Skeletal muscle tissue (tissue), 4 donors: ENCODE measurements around the gene CFTR. TPM values are rescaled to one million over a fixed set of nuclear protein-coding genes. Genes with fewer than 3 reads are reported as not detected.

Experiments
- H3K27ac ChIP-seq: one replicate; pipeline ENCODE4 v1.7.0; 2013; ENCODE audit warnings: mild to moderate bottlenecking, low read depth, low read length, inconsistent platforms
- H3K27me3 ChIP-seq, 3 donors: one replicate each; pipeline ENCODE4 v1.7.0; 2013; ENCODE audit warnings: low read length in 3 of 3; ENCODE audit not compliant: control insufficient read depth in 3 of 3, insufficient read depth in 3 of 3
- H3K36me3 ChIP-seq, 3 donors: one replicate each; pipeline ENCODE4 v1.7.0; 2013; ENCODE audit warnings: low read length in 3 of 3; ENCODE audit not compliant: control insufficient read depth in 3 of 3, insufficient read depth in 3 of 3
- H3K4me1 ChIP-seq, 3 donors: one replicate each; pipeline ENCODE4 v1.7.0; 2013; ENCODE audit warnings: low read length in 3 of 3, mild to moderate bottlenecking in 3 of 3; ENCODE audit not compliant: control insufficient read depth in 3 of 3, insufficient read depth in 3 of 3
- H3K4me3 ChIP-seq, 3 donors: one replicate each; pipeline ENCODE4 v1.7.0; 2013; ENCODE audit warnings: low read length in 3 of 3
- H3K9ac ChIP-seq, 3 donors: one replicate each; pipeline ENCODE4 v1.7.0; 2013; ENCODE audit warnings: low read length in 3 of 3, mild to moderate bottlenecking in 3 of 3, moderate library complexity in 2 of 3, low read depth in 1 of 3
- H3K9me3 ChIP-seq, 3 donors: one replicate each; pipeline ENCODE4 v1.7.0; 2013; ENCODE audit warnings: low read length in 3 of 3; ENCODE audit not compliant: control insufficient read depth in 3 of 3
- total RNA-seq: library from RNA; depleted of rRNA; stranded (reverse); fragments of >200 nt; gene quantifications from one replicate; pipeline ENCODE4 v1.2.3, GENCODE V29; 2014
- donor health status: Osteomylitis.

CFTR gene
- total RNA-seq, 1 donor from 2014 or later = not detected

- H3K36me3 ChIP-seq = no peaks in the 10 kb centered on the region
- no peaks in the 10 kb centered on the region for H3K27me3 ChIP-seq
- H3K9ac ChIP-seq = no peak overlapping the region
- no peak overlapping the region for H3K4me3 ChIP-seq
- no peaks in the 10 kb centered on the region for H3K4me1 ChIP-seq
- no peak overlapping the region for H3K27ac ChIP-seq
- H3K9me3 ChIP-seq = no peaks in the 10 kb centered on the region
Observed at GRCh38 chr7:117470777-117471176, 9.0 kb upstream of the CFTR start.

- Histone ChIP-seq H3K4me3 (no peak overlapping the region), H3K27ac (no peak overlapping the region), H3K36me3 (no peaks in the 10 kb centered on the region), H3K9ac (no peak overlapping the region), H3K9me3 (no peaks in the 10 kb centered on the region), H3K27me3 (peaks cover 0 to 1% (median 0%) of the 10 kb centered on the region in 3 donors), H3K4me1 (no peaks in the 10 kb centered on the region)
Observed at GRCh38 chr7:117472335-117472734, 7.5 kb upstream of the CFTR start.

GRCh38 chr7:117476557-117477215 lies 3.1 kb upstream of the CFTR start:
- H3K4me3 ChIP-seq = no peak overlapping the region
- H3K36me3 ChIP-seq = no peaks in the 10 kb centered on the region
- H3K9ac ChIP-seq = no peak overlapping the region
- no peaks in the 10 kb centered on the region for H3K4me1 ChIP-seq
- H3K27ac ChIP-seq = no peak overlapping the region
- H3K27me3 ChIP-seq = peaks cover 9 to 24% (median 21%) of the 10 kb centered on the region in 3 donors
- H3K9me3 ChIP-seq = no peaks in the 10 kb centered on the region

- Histone ChIP-seq H3K9me3 (no peaks in the 10 kb centered on the region), H3K36me3 (no peaks in the 10 kb centered on the region), H3K27ac (no peak overlapping the region), H3K9ac (no peak overlapping the region), H3K4me3 (no peak overlapping the region), H3K4me1 (no peaks in the 10 kb centered on the region), H3K27me3 (peaks cover 9 to 30% (median 21%) of the 10 kb centered on the region in 3 donors)
Observed at GRCh38 chr7:117478836-117479224, 995 bp upstream of the CFTR start.

- no peak overlapping the region for H3K4me3 ChIP-seq
- no peaks in the 10 kb centered on the region for H3K9me3 ChIP-seq
- no peaks in the 10 kb centered on the region for H3K36me3 ChIP-seq
- no peak overlapping the region for H3K27ac ChIP-seq
- no peaks in the 10 kb centered on the region for H3K4me1 ChIP-seq
- no peak overlapping the region for H3K9ac ChIP-seq
- H3K27me3 ChIP-seq = peaks cover 9 to 30% (median 21%) of the 10 kb centered on the region in 3 donors
Observed at GRCh38 chr7:117480055-117480362, 184 bp downstream of the CFTR start.

- no peaks in the 10 kb centered on the region for H3K9me3 ChIP-seq
- H3K9ac ChIP-seq = no peak overlapping the region
- H3K36me3 ChIP-seq = no peaks in the 10 kb centered on the region
- no peak overlapping the region for H3K4me3 ChIP-seq
- H3K27me3 ChIP-seq = peaks cover 9 to 30% (median 21%) of the 10 kb centered on the region in 3 donors
- no peak overlapping the region for H3K27ac ChIP-seq
- no peaks in the 10 kb centered on the region for H3K4me1 ChIP-seq
Observed at GRCh38 chr7:117480978-117481377, 1.2 kb downstream of the CFTR start.

GRCh38 chr7:117485118-117485620 lies 5.3 kb downstream of the CFTR start:
- Histone ChIP-seq H3K4me3 (no peak overlapping the region), H3K4me1 (no peaks in the 10 kb centered on the region), H3K9me3 (no peaks in the 10 kb centered on the region), H3K27me3 (peaks cover 0 to 13% (median 9%) of the 10 kb centered on the region in 3 donors), H3K9ac (no peak overlapping the region), H3K27ac (no peak overlapping the region), H3K36me3 (no peaks in the 10 kb centered on the region)

- no peaks in the 10 kb centered on the region for H3K4me1 ChIP-seq
- no peak overlapping the region for H3K9ac ChIP-seq
- H3K9me3 ChIP-seq = no peaks in the 10 kb centered on the region
- H3K4me3 ChIP-seq = no peak overlapping the region
- H3K27me3 ChIP-seq = no peaks in the 10 kb centered on the region
- H3K27ac ChIP-seq = no peak overlapping the region
- H3K36me3 ChIP-seq = no peaks in the 10 kb centered on the region
Observed at GRCh38 chr7:117489016-117489415, 9.2 kb downstream of the CFTR start.

- no peaks in the 10 kb centered on the region for H3K36me3 ChIP-seq
- H3K27ac ChIP-seq = no peak overlapping the region
- H3K4me3 ChIP-seq = no peak overlapping the region
- H3K9me3 ChIP-seq = no peaks in the 10 kb centered on the region
- H3K9ac ChIP-seq = no peak overlapping the region
- no peaks in the 10 kb centered on the region for H3K27me3 ChIP-seq
- H3K4me1 ChIP-seq = no peaks in the 10 kb centered on the region
Observed at GRCh38 chr7:117489430-117489829, 9.6 kb downstream of the CFTR start.

GRCh38 chr7:117489911-117490310 lies 10.1 kb downstream of the CFTR start:
- Histone ChIP-seq H3K9me3 (no peaks in the 10 kb centered on the region), H3K36me3 (no peaks in the 10 kb centered on the region), H3K4me3 (no peak overlapping the region)

More at GRCh38 chr7:117489911-117490310, 10.1 kb downstream of the CFTR start:
- no peak overlapping the region for H3K9ac ChIP-seq
- no peaks in the 10 kb centered on the region for H3K4me1 ChIP-seq
- no peak overlapping the region for H3K27ac ChIP-seq
- H3K27me3 ChIP-seq = no peaks in the 10 kb centered on the region
